GM10266 (cell line): Measurements from ENCODE around the gene ADAP2.

Experiments
- DNase-seq: peaks from one replicate; pipeline ENCODE4 v3.0.0; 2012; ENCODE audit errors: extremely low spot score
- TF ChIP-seq, protein P1 (sequence below): IDR thresholded peaks from 2 replicates; pipeline ENCODE4 v1.5.1; 2012; ENCODE audit warnings: mild to moderate bottlenecking, low read depth; ENCODE audit not compliant: control insufficient read depth, insufficient read depth; ENCODE audit errors: missing control alignments

ADAP2 gene

GRCh38 chr17:30997842-30998241, 76.1 kb downstream of the ADAP2 start:
- DNase-seq = no peak
- TF ChIP-seq, protein P1, sequence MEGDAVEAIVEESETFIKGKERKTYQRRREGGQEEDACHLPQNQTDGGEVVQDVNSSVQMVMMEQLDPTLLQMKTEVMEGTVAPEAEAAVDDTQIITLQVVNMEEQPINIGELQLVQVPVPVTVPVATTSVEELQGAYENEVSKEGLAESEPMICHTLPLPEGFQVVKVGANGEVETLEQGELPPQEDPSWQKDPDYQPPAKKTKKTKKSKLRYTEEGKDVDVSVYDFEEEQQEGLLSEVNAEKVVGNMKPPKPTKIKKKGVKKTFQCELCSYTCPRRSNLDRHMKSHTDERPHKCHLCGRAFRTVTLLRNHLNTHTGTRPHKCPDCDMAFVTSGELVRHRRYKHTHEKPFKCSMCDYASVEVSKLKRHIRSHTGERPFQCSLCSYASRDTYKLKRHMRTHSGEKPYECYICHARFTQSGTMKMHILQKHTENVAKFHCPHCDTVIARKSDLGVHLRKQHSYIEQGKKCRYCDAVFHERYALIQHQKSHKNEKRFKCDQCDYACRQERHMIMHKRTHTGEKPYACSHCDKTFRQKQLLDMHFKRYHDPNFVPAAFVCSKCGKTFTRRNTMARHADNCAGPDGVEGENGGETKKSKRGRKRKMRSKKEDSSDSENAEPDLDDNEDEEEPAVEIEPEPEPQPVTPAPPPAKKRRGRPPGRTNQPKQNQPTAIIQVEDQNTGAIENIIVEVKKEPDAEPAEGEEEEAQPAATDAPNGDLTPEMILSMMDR = no peak

DNA sequence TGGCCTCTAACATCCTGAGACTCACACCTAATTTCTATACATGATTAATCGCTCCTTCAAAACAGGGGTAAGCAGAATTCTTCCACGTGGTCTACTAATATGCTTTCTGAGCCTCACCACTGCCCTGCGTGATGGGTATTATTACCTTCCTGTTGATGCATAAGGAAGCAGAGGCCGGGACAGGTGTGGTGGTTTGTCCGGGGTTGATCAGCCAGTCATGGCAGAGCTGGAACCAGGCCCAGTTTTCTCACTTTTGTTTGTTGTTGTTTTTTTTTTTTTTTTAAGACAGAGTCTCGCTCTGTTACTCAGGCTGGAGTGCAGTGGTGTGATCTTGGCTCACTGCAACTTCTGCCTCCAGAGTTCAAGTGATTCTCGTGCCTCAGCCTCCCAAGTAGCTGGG, 80.3 kb downstream of the ADAP2 start:
- no peak for DNase-seq
- TF ChIP-seq, protein P1 = no peak

GRCh38 chr17:31003225-31003866, 81.6 kb downstream of the ADAP2 start:
- TF ChIP-seq, protein P1 = no peak
- DNase-seq = no peak

- DNase-seq = no peak
- TF ChIP-seq, protein P1 = no peak
Measured at GRCh38 chr17:31004160-31004559, 82.4 kb downstream of the ADAP2 start.

- TF ChIP-seq, protein P1 = no peak
- no peak for DNase-seq
Measured at GRCh38 chr17:31007695-31008373, 86.1 kb downstream of the ADAP2 start.

- DNase-seq = peak; percentile 65
- TF ChIP-seq, protein P1 = no peak
Measured at GRCh38 chr17:31008374-31009041, 86.8 kb downstream of the ADAP2 start.
